Hair follicle dermal papilla cell (primary cell): ENCODE results near the gene PLOD2. TPM values are rescaled to one million over a fixed set of nuclear protein-coding genes. Genes with fewer than 3 reads are reported as not detected.

ENCODE experiments used
- total RNA-seq: library from RNA; depleted of rRNA; stranded (reverse); fragments of >200 nt; gene quantifications from 2 replicates; pipeline ENCODE4 v1.2.3, GENCODE V29; 2012

PLOD2 gene
- total RNA-seq = 169 and 180 TPM in 2 replicates

DNA sequence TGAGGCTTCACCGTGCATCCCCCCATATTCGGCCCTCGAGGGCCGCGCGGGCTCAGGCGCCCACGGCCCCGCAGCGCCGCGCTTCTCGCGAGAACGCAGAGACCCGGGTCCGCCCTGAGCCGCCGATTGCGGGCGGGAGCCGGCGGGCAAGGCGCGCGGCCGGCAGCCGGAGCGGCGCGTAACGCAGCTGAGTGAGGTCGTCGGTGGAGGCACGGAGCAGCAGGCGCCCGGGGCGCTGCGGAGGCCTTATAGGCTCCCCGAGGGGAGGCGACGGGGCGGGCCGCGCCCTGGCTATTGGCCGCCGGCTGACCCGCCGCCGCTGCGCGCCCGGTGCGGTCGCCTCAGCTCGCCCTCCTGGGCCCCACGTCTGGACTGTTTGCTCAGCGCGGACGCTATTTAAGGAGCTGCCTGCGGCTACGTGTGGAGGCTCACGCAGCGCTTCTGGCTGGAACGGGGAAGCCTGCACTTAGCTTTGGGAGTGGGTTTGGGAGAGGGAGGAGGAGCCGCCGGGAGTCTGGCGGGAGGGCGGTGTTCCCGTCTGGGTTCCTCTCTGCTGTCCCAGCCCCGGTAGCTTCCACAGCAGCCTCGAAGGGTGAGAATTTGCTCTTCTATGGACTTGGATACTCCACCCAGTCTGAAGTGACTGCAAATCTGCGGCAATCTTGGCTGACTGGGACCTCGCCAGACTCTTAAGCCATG, at the start of gene PLOD2:
Gene PLOD2, minus strand, starts transcription at position 221 of the 699 bp plus-strand sequence. Its CDS starts 195 bp downstream, at position 26.

Other genes starting within 250 kb of the PLOD2 start
- 67.3 TPM in 2 replicates for gene PLSCR4, start 89.9 kb upstream of the PLOD2 start, total RNA-seq